ENCODE results near the gene CD47. TPM values are rescaled to one million over a fixed set of nuclear protein-coding genes. Genes with fewer than 3 reads are reported as not detected.

The CD47 gene
- total RNA-seq, 1 donor from 2014 or later = 184 TPM

DNA sequence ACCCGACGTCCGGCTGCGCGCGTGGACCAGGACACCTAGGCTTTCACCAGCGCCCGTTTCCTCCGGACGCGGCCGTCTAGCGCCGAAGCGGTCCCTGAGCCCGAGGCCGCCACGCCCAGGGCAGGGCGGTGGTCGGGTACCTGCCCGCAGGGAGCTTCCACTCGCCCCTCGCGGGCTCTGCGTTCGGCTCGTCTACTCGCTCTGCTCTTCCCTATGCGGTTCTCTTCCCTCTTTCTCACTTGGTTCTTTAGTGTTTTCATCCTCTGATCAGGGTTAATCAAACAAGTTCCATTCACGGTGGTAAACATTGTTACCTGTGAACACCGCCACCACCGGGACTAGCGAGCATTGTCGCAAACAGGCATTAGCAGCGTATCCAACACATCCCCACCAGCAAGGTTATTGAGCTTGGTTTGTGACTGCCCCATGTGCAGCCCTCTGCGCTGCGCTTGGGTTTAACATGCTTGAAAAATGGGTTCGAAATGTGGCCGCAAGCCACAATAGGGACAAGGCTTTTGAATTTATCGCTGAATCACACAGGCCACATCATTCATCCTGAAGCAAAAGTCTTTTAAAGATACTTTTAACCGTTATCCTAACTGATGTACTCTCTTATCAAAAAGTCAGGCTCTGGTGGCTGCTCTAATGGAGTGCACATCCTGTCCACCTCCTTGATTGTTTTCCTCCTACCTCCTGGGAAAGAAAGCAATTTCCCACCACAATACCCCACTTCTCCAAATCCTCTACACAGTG is 843 bp upstream of the CD47 start:
- H3K9me3 Mint-ChIP-seq = no peaks in the 10 kb centered on the region
- no peaks in the 10 kb centered on the region for H3K27me3 Mint-ChIP-seq
- H3K4me3 Mint-ChIP-seq = peak overlapping the region; percentile 92
- peak; percentile 1 for ATAC-seq (ENCODE audit: low read depth)
- H3K36me3 Mint-ChIP-seq (ENCODE audit: low read depth) = peaks cover 16% of the 10 kb centered on the region
- ChIA-PET CTCF (no interaction called here), POLR2A (interaction anchor here (1.4 to 11.1 kb wide), 4 partner anchors 9 to 131 kb away, joined by 4 to 211 read pairs (median 12); partner anchors contain the start of gene IFT57)
- H3K27ac Mint-ChIP-seq = peak overlapping the region; percentile 96
- H3K4me1 Mint-ChIP-seq = peaks cover 33% of the 10 kb centered on the region
- intact Hi-C loops (cut with micrococcal nuclease) = loop anchor here (1.0 to 10.0 kb wide), 5 partner anchors 9 to 567 kb away; partner anchors contain the start of gene BBX
- no peak for TF ChIP-seq CTCF (IDR thresholded peaks at IDR 0.05)
- no peak for DNase-seq

GRCh38 chr3:108090049-108090700 is 656 bp downstream of the CD47 start:
- H3K9me3 Mint-ChIP-seq = no peaks in the 10 kb centered on the region
- peak overlapping the region; percentile 97 for H3K4me3 Mint-ChIP-seq
- no peak for TF ChIP-seq CTCF (IDR thresholded peaks at IDR 0.05)

DNA sequence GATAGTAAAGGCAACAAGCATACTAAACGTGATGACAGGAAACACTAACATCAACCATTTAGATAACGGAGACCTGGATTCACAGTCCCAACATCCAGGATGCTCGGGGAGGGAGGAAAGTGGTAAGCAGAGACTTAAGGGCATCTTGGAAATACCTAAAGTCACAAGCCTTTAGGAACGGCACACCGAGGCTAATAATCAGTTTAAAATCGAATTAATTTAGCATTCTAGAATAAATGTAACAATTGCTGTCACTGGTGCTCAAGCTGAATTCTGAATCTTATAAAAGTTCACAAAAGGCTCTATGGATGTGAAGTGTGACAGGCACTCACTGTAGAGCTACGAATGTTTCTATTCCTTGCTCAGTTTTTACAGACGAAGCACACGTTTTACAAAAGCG is 1.3 kb downstream of the CD47 start:
- DNase-seq (no peak), ATAC-seq (ENCODE audit: low read depth) (no peak)
- peaks cover 16% of the 10 kb centered on the region for H3K36me3 Mint-ChIP-seq (ENCODE audit: low read depth)
- H3K4me3 Mint-ChIP-seq = peak overlapping the region; percentile 97
- no peaks in the 10 kb centered on the region for H3K9me3 Mint-ChIP-seq
- H3K27me3 Mint-ChIP-seq = no peaks in the 10 kb centered on the region
- CTCF ChIA-PET = interaction anchor here (0.7 to 1.2 kb wide), 6 partner anchors 34 to 388 kb away, joined by 3 to 4 read pairs (median 4); no protein-coding TSS in a partner anchor
- peaks cover 27% of the 10 kb centered on the region for H3K4me1 Mint-ChIP-seq
- intact Hi-C loops (cut with micrococcal nuclease) = no loop called here
- POLR2A ChIA-PET = interaction anchor here (0.6 to 11.1 kb wide), 22 partner anchors 9 to 317 kb away, joined by 3 to 211 read pairs (median 5); no protein-coding TSS in a partner anchor
- TF ChIP-seq CTCF (IDR thresholded peaks at IDR 0.05) = no peak
- H3K27ac Mint-ChIP-seq = peak overlapping the region; percentile 97

More at GRCh38 chr3:108090049-108090700, 656 bp downstream of the CD47 start:
- DNase-seq (peak; percentile 56), ATAC-seq (ENCODE audit: low read depth) (peak; percentile 10)
- Mint-ChIP-seq H3K36me3 (ENCODE audit: low read depth) (peaks cover 16% of the 10 kb centered on the region), H3K27ac (peak overlapping the region; percentile 97), H3K27me3 (no peaks in the 10 kb centered on the region), H3K4me1 (peaks cover 30% of the 10 kb centered on the region)
- CTCF ChIA-PET = interaction anchor here (0.7 to 1.0 kb wide), 5 partner anchors 34 to 387 kb away, joined by 3 to 4 read pairs (median 3); no protein-coding TSS in a partner anchor
- POLR2A ChIA-PET = interaction anchor here (0.6 to 11.1 kb wide), 21 partner anchors 9 to 317 kb away, joined by 3 to 211 read pairs (median 5); no protein-coding TSS in a partner anchor
- intact Hi-C loops (cut with micrococcal nuclease) = loop anchor here (1.0 to 10.0 kb wide), 3 partner anchors 132 to 565 kb away; partner anchors contain the start of genes BBX and IFT57

- intact Hi-C loops (cut with micrococcal nuclease) = no loop called here
- ChIA-PET CTCF (interaction anchor here (1.2 to 2.5 kb wide), 2 partner anchors 37 to 43 kb away, joined by 4 to 7 read pairs; no protein-coding TSS in a partner anchor), POLR2A (interaction anchor here (0.6 to 11.1 kb wide), 11 partner anchors 11 to 318 kb away, joined by 3 to 211 read pairs (median 5); partner anchors contain the start of gene IFT57)
- Mint-ChIP-seq H3K4me3 (peak overlapping the region; percentile 84), H3K27me3 (no peaks in the 10 kb centered on the region), H3K27ac (peak overlapping the region; percentile 83), H3K4me1 (peaks cover 27% of the 10 kb centered on the region), H3K36me3 (ENCODE audit: low read depth) (peaks cover 16% of the 10 kb centered on the region), H3K9me3 (no peaks in the 10 kb centered on the region)
- DNase-seq (no peak), ATAC-seq (ENCODE audit: low read depth) (no peak)
- no peak for TF ChIP-seq CTCF (IDR thresholded peaks at IDR 0.05)
Measured at GRCh38 chr3:108088697-108089096, 2.1 kb downstream of the CD47 start.
